OCI-LY7 (cell line): Measurements from ENCODE around the gene OPALIN. TPM values are rescaled to one million over a fixed set of nuclear protein-coding genes. Genes with fewer than 3 reads are reported as not detected.

Experiments
- BruUV-seq: library from RNA; stranded (reverse); fragments of 400-500 nt; replicated peaks from 2 replicates; lab custom pipeline; 2021; lab: Mats Ljungman, UMichigan
- CTCF ChIA-PET: fragments of 300-600 bp; sonication (Branson Sonifier 250); formaldehyde crosslinking; loops from one replicate; lab custom pipeline; 2022; ENCODE audit warnings: antibody characterized with exemption; ENCODE audit not compliant: unreplicated experiment; lab: Charles Lee
- POLR2A ChIA-PET: fragments of 300-600 bp; sonication (Branson Sonifier 250); formaldehyde crosslinking; loops from one replicate; lab custom pipeline; 2022; ENCODE audit warnings: antibody characterized with exemption; lab: Charles Lee
- DNase-seq: peaks from one replicate; pipeline ENCODE4 v3.0.0-alpha.2; 2015; ENCODE audit warnings: low spot score
- H2AFZ ChIP-seq: fragments of 200-600 bp; sonication (generic), shearing (Covaris generic); 2 replicates; pipeline ENCODE4 v1.6.1; 2014; ENCODE audit warnings: mild to moderate bottlenecking, antibody characterized with exemption, low read length, moderate library complexity
- H3K27ac ChIP-seq: fragments of 200-600 bp; sonication (generic); 2 replicates; pipeline ENCODE4 v1.5.1; 2014; ENCODE audit warnings: mixed run types, low read depth, mild to moderate bottlenecking, moderate library complexity, low read length, inconsistent platforms; ENCODE audit not compliant: poor library complexity, severe bottlenecking
- H3K36me3 ChIP-seq: fragments of 200-600 bp; sonication (generic); 2 replicates; pipeline ENCODE4 v1.6.1; 2014; ENCODE audit warnings: mild to moderate bottlenecking, antibody characterized with exemption, low read length, moderate library complexity, mixed read lengths; ENCODE audit not compliant: insufficient read depth
- H3K4me1 ChIP-seq: fragments of 200-600 bp; sonication (generic); 2 replicates; pipeline ENCODE4 v1.5.1; 2014; ENCODE audit warnings: mild to moderate bottlenecking, low read length; ENCODE audit not compliant: insufficient read depth, poor library complexity, severe bottlenecking
- H3K4me2 ChIP-seq: fragments of 200-600 bp; sonication (generic); 2 replicates; pipeline ENCODE4 v1.6.1; 2014; ENCODE audit warnings: mild to moderate bottlenecking, low read length
- H3K4me3 ChIP-seq: fragments of 200-600 bp; sonication (generic); 2 replicates; pipeline ENCODE4 v1.5.1; 2014; ENCODE audit warnings: mild to moderate bottlenecking, low read depth, low read length; ENCODE audit not compliant: poor library complexity, severe bottlenecking
- H3K79me2 ChIP-seq: fragments of 200-600 bp; sonication (generic); 2 replicates; pipeline ENCODE4 v1.6.1; 2016; ENCODE audit warnings: low read depth, mild to moderate bottlenecking, low read length, moderate library complexity, mixed read lengths; ENCODE audit not compliant: insufficient read depth
- H3K9me2 ChIP-seq: fragments of 200-600 bp; sonication (generic); 2 replicates; pipeline ENCODE4 v1.6.1; 2016; ENCODE audit warnings: mild to moderate bottlenecking, low read length, mixed read lengths; ENCODE audit not compliant: insufficient read depth
- H3K9me3 ChIP-seq: fragments of 200-600 bp; sonication (generic); 2 replicates; pipeline ENCODE4 v1.6.1; 2014; ENCODE audit warnings: mild to moderate bottlenecking, mixed run types, low read length, mixed read lengths
- H4K20me1 ChIP-seq: fragments of 200-600 bp; sonication (generic); 2 replicates; pipeline ENCODE4 v1.6.1; 2014; ENCODE audit warnings: mild to moderate bottlenecking, antibody characterized with exemption, low read length, moderate library complexity, mixed read lengths; ENCODE audit not compliant: insufficient read depth
- EZH2phosphoT487 ChIP-seq: fragments of 200-600 bp; sonication (generic); IDR thresholded peaks from 2 replicates; pipeline ENCODE4 v1.6.1; 2018; ENCODE audit warnings: low read depth, borderline replicate concordance, mild to moderate bottlenecking, mixed run types, antibody characterized with exemption, low read length, moderate library complexity, mixed read lengths
- intact Hi-C: fragments of 100-400 bp; cut with micrococcal nuclease; formaldehyde crosslinking; loops from one replicate; pipeline ENCODE4 v1.10.0; 2022; ENCODE audit not compliant: unreplicated experiment
- total RNA-seq, 2 experiments: library from RNA; depleted of rRNA in 1 of 2; stranded (reverse); fragments of >200 nt in 1 of 2; shearing (Covaris generic) in 1 of 2; gene quantifications; 2 replicates each; pipeline ENCODE4 v1.2.3, GENCODE V29; 2014 to 2022
- TF ChIP-seq, protein P1 (sequence below): fragments of 200-600 bp; sonication (generic); conservative IDR thresholded peaks from 2 replicates; pipeline ENCODE4 v1.5.1; 2014; ENCODE audit warnings: mild to moderate bottlenecking, antibody characterized with exemption, low read length, moderate library complexity, mixed read lengths

Gene OPALIN
- total RNA-seq, 2 experiments from 2014 or later: not detected

- CTCF ChIA-PET: no interaction called here
- Histone ChIP-seq H3K4me1 (no peaks in the 10 kb centered on the region), H3K4me3 (no peak overlapping the region), H3K9me2 (no peaks in the 10 kb centered on the region), H3K79me2 (no peaks in the 10 kb centered on the region), H3K4me2 (no peak overlapping the region), H2AFZ (no peak overlapping the region), H3K9me3 (no peaks in the 10 kb centered on the region), H3K36me3 (no peaks in the 10 kb centered on the region), H3K27ac (no peak overlapping the region), H4K20me1 (no peaks in the 10 kb centered on the region)
- BruUV-seq: no TSS peak
- DNase-seq: no peak
- intact Hi-C loops: loop anchor here (10.0 kb wide), 1 partner anchor 634 kb away; no protein-coding TSS in a partner anchor
- TF ChIP-seq EZH2phosphoT487: no peak
- TF ChIP-seq, protein P1, sequence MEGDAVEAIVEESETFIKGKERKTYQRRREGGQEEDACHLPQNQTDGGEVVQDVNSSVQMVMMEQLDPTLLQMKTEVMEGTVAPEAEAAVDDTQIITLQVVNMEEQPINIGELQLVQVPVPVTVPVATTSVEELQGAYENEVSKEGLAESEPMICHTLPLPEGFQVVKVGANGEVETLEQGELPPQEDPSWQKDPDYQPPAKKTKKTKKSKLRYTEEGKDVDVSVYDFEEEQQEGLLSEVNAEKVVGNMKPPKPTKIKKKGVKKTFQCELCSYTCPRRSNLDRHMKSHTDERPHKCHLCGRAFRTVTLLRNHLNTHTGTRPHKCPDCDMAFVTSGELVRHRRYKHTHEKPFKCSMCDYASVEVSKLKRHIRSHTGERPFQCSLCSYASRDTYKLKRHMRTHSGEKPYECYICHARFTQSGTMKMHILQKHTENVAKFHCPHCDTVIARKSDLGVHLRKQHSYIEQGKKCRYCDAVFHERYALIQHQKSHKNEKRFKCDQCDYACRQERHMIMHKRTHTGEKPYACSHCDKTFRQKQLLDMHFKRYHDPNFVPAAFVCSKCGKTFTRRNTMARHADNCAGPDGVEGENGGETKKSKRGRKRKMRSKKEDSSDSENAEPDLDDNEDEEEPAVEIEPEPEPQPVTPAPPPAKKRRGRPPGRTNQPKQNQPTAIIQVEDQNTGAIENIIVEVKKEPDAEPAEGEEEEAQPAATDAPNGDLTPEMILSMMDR: no peak
- POLR2A ChIA-PET: no interaction called here
Measured at GRCh38 chr10:96390460-96390864, 31.7 kb upstream of the OPALIN start.

GRCh38 chr10:96389785-96390184 is 31.0 kb upstream of the OPALIN start:
- H3K4me2 ChIP-seq: no peak overlapping the region
- H3K9me3 ChIP-seq: no peaks in the 10 kb centered on the region
- TF ChIP-seq, protein P1: no peak
- TF ChIP-seq EZH2phosphoT487: no peak
- H3K4me3 ChIP-seq: no peak overlapping the region
- POLR2A ChIA-PET: no interaction called here
- BruUV-seq: no TSS peak
- intact Hi-C loops: loop anchor here (10.0 kb wide), 1 partner anchor 635 kb away; no protein-coding TSS in a partner anchor
- H3K36me3 ChIP-seq: no peaks in the 10 kb centered on the region
- no peak overlapping the region for H3K27ac ChIP-seq
- H4K20me1 ChIP-seq: no peaks in the 10 kb centered on the region
- no peak overlapping the region for H2AFZ ChIP-seq
- H3K4me1 ChIP-seq: no peaks in the 10 kb centered on the region
- H3K79me2 ChIP-seq: no peaks in the 10 kb centered on the region
- no peaks in the 10 kb centered on the region for H3K9me2 ChIP-seq
- CTCF ChIA-PET: no interaction called here
- no peak for DNase-seq

- H3K4me2 ChIP-seq: no peak overlapping the region
- BruUV-seq: no TSS peak
- H3K9me2 ChIP-seq: no peaks in the 10 kb centered on the region
- intact Hi-C loops: no loop called here
- H3K79me2 ChIP-seq: no peaks in the 10 kb centered on the region
- ChIA-PET CTCF (no interaction called here), POLR2A (no interaction called here)
- TF ChIP-seq EZH2phosphoT487: no peak
- TF ChIP-seq, protein P1: no peak
- H3K9me3 ChIP-seq: no peaks in the 10 kb centered on the region
- no peak overlapping the region for H2AFZ ChIP-seq
- H4K20me1 ChIP-seq: no peaks in the 10 kb centered on the region
- no peak overlapping the region for H3K4me3 ChIP-seq
- H3K4me1 ChIP-seq: no peaks in the 10 kb centered on the region
- no peak overlapping the region for H3K27ac ChIP-seq
- DNase-seq: no peak
- no peaks in the 10 kb centered on the region for H3K36me3 ChIP-seq
Measured at GRCh38 chr10:96387601-96388000, 28.8 kb upstream of the OPALIN start.
